Stimulated activated CD4-positive, alpha-beta T cell treated with anti-CD3 and anti-CD28 coated beads, Interleukin-2, amount 100 ng/mL, for 4 hours (primary cell): Measurements from ENCODE around the gene MRPS26.
"Not testable (repeated sequence)": the region's sequence is repeated elsewhere in the genome, so short reads cannot be mapped to it uniquely, and the experiment has no call there.

Source experiments
- DNase-seq: peaks from one replicate; pipeline ENCODE4 v3.0.0-alpha.2; 2020; ENCODE audit warnings: low read depth

Gene MRPS26

DNA sequence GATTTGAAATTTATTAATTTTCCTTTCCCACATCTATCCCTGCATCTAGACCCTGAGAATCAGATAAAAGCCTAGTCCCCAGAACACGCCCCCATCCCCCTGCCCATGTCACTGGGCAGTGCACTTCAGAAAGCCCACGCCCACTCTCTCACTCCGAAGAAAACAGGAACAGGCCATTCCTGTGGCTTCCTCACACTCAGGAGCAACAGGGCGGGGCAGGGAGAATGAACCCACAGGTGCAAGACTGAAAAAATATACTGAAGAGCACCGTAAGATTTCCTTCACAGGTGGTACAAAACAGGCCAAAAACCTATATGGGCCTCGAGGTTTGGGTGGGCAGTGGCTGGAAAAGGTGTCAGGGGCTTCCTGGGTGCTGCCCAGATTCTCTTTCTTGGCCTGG, 29.0 kb downstream of the MRPS26 start:
- no peak for DNase-seq

GRCh38 chr20:3075315-3075714, 29.5 kb downstream of the MRPS26 start:
- not testable (repeated sequence) for DNase-seq

DNA sequence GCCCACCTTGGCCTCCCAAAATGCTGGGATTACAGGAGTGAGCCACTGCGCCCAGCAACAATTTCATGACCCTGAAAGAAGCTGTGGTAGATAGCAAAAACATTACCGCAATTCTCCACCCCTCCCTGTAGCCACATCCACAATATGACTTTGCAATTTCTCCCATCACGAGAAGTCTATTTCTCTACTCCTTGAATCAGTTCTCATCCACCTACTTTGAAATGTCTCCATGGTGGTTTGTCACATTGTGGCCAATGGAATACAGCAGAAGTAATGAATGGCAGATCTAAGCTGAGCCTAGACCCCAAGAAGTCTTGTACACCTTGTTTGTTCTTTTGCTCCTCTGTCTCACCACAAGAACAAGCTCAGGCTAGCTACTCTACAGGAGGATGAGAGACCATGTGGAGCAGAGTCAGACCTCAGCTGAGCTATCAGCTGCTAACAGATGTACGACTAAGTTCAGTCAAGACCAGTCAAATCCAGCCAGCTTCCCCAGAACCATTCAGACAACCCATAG, 31.8 kb downstream of the MRPS26 start:
- DNase-seq = no peak

DNA sequence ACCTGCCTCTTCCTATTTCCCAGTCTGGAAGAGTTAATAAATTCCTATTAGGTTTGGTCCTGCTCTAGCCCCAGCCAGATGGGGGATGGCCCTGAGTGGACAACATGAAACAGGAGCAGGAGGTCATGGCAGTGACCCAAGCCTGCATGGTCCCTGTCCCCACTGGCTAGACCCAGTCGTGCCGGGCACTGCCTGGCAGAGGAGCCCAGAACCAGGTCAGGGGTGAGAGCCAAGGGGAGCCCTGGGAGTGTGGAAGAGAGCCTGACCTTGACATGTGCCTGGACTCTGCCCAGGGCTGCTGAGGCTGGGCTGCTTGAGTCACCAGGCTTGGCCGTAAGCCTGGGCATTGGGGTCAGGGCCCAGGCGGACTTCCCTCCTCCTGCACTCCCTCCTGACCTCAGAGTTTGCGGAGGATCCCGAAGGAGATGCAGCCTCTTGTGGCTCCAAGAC, 35.1 kb downstream of the MRPS26 start:
- DNase-seq = no peak

DNA sequence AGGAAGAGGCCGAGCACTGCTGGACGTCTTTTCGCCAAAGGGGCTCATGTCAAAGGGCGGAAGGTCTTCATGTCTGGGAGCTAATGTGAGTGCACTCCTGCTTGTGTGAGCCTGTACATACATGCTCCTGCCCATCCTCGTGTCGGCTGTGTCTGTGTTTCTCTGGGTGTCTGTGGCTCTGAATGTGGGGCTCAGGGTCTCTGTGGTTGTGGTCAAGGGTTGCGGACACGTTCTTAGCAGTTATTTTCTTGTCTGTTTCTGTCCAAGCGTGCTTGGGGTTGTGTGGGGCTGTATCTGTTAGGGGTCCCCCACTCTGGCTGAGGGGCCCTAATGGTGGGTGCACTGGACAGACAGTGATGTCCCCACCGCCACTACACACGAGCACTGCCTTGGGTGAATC, 35.8 kb downstream of the MRPS26 start:
- no peak for DNase-seq

GRCh38 chr20:3082306-3082951, 36.6 kb downstream of the MRPS26 start:
- no peak for DNase-seq

DNA sequence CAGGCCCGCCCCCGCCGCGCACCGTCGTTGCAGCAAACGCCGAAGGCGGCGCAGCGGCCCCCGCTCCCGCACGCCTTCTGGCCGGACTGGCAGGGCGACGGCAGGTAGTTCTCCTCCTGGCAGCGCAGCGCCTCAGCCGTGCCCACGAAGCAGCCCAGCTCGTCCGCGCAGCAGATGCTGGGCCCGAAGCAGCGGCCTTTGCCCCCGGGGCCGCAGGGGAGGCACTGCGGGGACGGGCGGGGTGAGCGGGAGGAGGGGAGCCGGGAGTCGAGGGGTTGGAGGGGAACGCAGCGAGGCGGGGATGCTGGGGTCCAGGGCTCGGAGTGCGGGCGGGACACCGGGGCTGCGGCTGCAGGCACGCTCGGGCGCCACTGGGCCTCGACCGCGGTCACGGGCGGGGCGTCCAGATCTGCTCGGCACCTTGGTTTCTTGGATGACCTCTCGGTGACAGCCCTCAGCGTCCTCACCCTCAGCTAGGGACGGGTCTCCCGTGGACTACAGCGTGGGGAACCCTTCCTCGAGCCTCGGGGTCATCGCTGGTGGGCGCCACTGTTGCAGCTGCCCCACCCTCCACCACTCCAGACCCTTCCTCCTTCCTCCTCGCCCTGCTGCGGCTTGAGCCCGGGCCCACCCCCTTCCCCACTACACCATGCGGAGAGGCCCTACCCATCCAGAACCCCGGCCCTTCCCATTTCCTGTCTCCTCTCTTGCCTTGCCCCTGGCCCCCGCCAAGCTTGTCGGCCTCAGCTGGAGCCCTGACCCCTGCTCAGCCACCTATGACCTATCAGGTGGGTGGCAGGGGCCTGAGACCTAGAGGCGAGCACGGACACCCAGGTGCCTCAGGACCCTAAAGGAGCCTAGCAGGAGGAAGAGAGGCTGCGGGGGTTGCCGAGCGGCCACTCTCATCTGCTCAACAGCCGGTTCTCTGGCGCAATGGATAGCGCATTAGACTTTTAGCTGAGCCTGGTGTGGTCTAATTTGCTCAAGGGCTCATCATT, 37.4 kb downstream of the MRPS26 start:
- DNase-seq = no peak

GRCh38 chr20:3084283-3084985, 38.6 kb downstream of the MRPS26 start, which contains the start of gene AVP:
Gene AVP, minus strand, starts transcription at chr20:3084724. Its CDS starts 50 bp downstream, at chr20:3084674.
- DNase-seq = no peak

DNA sequence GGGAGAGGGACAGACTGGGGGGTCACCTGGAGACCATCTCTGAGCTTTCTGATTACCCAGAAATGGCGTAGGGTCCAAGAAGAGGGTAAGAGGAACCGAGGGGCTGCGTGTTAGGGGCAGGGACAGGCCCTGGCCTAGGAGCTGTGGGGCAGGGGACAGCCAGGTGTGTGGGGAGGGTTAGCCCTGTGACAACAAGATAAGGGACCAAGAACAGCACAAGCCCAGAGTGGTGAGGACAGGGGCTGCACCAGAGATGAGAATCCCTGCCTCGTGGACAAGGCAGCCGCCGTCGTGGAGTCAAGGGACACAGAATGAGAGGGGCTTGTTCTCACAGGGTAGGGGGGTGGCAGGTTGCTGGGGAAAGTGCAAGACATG, 39.1 kb downstream of the MRPS26 start:
- DNase-seq = no peak

- DNase-seq = no peak
Measured at GRCh38 chr20:3085571-3086072, 39.8 kb downstream of the MRPS26 start.

DNA sequence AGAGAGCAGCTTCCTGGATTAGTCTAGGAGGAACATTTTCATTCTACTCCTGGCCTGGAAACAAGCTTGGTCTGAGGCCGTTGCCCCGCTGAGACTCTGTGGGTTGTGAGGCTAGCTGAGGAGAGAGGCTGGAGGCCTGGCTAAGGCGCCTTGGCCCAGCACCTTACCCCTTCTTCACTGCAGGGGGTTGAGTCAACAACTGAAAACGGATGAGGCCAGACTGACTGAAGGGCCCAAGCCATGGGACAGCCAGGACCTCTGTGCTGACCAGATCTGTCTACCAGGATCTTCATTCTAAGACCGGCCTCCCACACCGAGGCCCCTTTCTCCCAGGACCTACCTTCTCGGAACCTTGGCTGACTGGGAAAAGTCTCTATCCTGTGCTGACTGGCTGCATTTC, 42.2 kb downstream of the MRPS26 start:
- DNase-seq = no peak

GRCh38 chr20:3090565-3090964, 44.7 kb downstream of the MRPS26 start:
- DNase-seq = no peak

GRCh38 chr20:3092611-3093379, 46.9 kb downstream of the MRPS26 start:
- peak; percentile 37 for DNase-seq

DNA sequence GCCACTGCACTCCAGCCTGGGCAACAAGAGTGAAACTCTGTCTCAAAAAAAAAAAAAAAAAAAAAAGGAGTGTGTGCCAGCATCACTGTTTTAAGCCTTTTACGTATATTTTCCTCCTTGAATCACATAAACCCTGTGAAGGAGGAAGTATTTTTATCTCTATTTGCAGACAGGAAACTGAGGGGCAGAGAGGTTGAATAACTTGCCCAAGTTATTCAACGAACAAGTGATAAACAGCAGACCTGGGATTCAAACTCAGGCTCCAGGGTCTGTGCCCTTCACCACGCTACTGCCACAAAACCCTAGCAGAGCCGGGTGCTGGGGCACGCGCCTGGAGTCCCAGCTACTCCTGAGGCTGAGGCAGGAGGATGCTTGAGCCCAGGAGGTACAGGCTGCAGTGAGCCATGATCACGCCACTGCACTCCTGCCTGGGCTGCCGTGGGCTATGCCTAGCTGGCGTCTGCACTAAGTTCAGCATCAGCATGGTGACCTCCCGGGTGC, 48.1 kb downstream of the MRPS26 start:
- no peak for DNase-seq

DNA sequence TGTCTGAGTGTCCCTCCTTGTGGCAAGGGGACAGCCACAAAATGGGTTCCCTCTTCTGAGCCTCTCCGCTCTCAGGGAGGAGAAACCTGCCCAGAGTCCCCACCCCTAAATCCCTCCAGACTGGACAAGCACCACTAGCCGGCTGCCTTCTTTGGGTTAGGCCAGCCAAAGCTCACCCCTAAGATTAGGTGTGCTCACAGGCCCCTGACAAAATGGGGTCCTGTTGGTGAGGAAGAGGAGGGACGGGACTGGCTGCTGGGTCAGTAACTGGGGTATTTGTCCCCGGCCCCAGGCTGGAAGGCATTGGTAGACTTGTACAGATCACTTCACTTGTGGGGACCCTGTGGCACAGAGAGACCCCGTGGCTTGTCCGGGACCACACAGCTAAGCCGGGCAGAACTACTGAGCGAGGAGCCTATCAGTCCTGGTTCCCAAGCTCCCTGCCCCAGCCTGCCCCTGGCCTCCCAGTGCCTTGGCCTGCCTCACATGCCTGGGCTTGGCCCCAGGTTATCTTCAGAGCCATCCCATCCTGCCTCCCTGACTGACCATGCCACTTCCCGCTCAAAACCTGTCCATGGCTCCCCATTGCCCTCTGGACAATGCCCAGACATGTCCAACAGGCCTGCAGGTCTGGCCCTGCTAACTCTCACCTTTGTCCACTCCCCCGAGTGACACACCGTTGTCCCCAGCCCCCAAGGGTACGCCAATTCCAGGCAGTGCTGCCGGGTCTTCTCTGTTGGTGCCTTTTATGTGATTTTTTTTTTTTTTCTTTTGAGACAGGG, 49.2 kb downstream of the MRPS26 start:
- DNase-seq = no peak
